GM21515 (cell line): ENCODE results near the gene CHRNA4.

ENCODE experiments used
- ATAC-seq: cut with Tn5 transposase; IDR thresholded peaks from one replicate; pipeline ENCODE4 v1.9.1; 2021; ENCODE audit not compliant: unreplicated experiment

CHRNA4 gene

GRCh38 chr20:63360850-63361518 lies at the start of gene CHRNA4:
CHRNA4 (minus strand) TSS chr20:63361349; CDS start chr20:63361165, 184 bp downstream.
- ATAC-seq: no peak

GRCh38 chr20:63409834-63410435 lies 48.8 kb upstream of the CHRNA4 start:
- ATAC-seq: no peak

- no peak for ATAC-seq
These were observed 48.1 kb upstream of the CHRNA4 start for GRCh38 chr20:63409066-63409833.

- no peak for ATAC-seq
These were observed 47.5 kb upstream of the CHRNA4 start for GRCh38 chr20:63408684-63409046.

GRCh38 chr20:63407928-63408683 lies 47.0 kb upstream of the CHRNA4 start:
- ATAC-seq: no peak

GRCh38 chr20:63406617-63407245 lies 45.6 kb upstream of the CHRNA4 start:
- ATAC-seq: no peak

- ATAC-seq: no peak
These were observed 44.9 kb upstream of the CHRNA4 start for GRCh38 chr20:63406011-63406410.

GRCh38 chr20:63405102-63405730 lies 44.1 kb upstream of the CHRNA4 start:
- ATAC-seq: no peak

GRCh38 chr20:63404129-63405085 lies 43.3 kb upstream of the CHRNA4 start:
- ATAC-seq: no peak

- ATAC-seq: no peak
These were observed 42.4 kb upstream of the CHRNA4 start for GRCh38 chr20:63403403-63404105.

GRCh38 chr20:63402860-63403220 lies 41.7 kb upstream of the CHRNA4 start:
- ATAC-seq: no peak

- ATAC-seq: no peak
These were observed 41.2 kb upstream of the CHRNA4 start for GRCh38 chr20:63402181-63402859.

GRCh38 chr20:63401384-63402110 lies 40.4 kb upstream of the CHRNA4 start:
- no peak for ATAC-seq

- no peak for ATAC-seq
These were observed 39.5 kb upstream of the CHRNA4 start for GRCh38 chr20:63400486-63401210.

- no peak for ATAC-seq
These were observed 38.6 kb upstream of the CHRNA4 start for GRCh38 chr20:63399596-63400375.
